ENCODE data around the gene PGLYRP3.

DNA sequence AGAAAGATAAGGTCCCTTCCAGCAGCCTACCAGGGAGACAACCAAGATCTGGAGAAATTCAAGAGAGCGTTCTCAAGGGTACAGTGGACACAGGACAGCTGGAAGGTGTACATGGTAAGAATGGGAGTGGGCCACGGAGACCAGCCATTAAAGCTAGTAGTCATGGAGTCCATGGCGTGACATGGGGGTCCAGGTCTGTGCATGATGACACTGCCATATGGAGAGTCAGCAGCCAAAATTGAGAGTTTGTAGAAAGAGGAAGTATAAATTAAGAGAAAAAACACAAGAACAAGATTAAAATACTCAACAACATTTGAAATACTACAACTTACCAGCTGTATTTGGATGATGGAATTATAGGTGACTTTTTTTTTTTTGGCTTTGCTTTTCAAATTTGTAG, 61.2 kb downstream of the PGLYRP3 start:
- no peak for TF ChIP-seq GATA2 (IDR thresholded peaks at IDR 0.05; ENCODE audit: low read depth, low read length)
- no peak for TF ChIP-seq GATA3 (IDR thresholded peaks at IDR 0.05; ENCODE audit: low read depth, low read length)

Data from SH-SY5Y (cell line).